GM12801 (cell line): ENCODE results near the gene ZNF761.

ENCODE experiments used
- CTCF ChIP-seq: IDR thresholded peaks from one replicate; pipeline ENCODE4 v1.5.1; 2011; ENCODE audit warnings: control low read depth; ENCODE audit not compliant: insufficient read length; ENCODE audit errors: extremely low read depth

The ZNF761 gene

GRCh38 chr19:53492153-53492552 is 60.4 kb downstream of the ZNF761 start:
- no peak for TF ChIP-seq CTCF

GRCh38 chr19:53504885-53505284 is 73.1 kb downstream of the ZNF761 start:
- TF ChIP-seq CTCF: no peak

GRCh38 chr19:53506728-53507127 is 74.9 kb downstream of the ZNF761 start:
- no peak for TF ChIP-seq CTCF
